Inflammatory macrophage (primary cell): ENCODE results near the gene DGKZ.
"Not testable (repeated sequence)": the region's sequence is repeated elsewhere in the genome, so short reads cannot be mapped to it uniquely, and the experiment has no call there.

ENCODE experiments used
- DNase-seq, 2 donors: peaks; one replicate each; pipeline ENCODE4 v3.0.0-alpha.2; 2020 to 2022
- total RNA-seq, 18 experiments: gene quantifications; one replicate each; lab custom pipeline; 2026; ENCODE audit warnings: mixed read lengths in 6 of 18, inconsistent platforms in 2 of 18; lab: John Stamatoyannopoulos, UW

The DGKZ gene
- total RNA-seq = 19.0 to 247 (median 88.1) reads per million in 18 experiments

DNA sequence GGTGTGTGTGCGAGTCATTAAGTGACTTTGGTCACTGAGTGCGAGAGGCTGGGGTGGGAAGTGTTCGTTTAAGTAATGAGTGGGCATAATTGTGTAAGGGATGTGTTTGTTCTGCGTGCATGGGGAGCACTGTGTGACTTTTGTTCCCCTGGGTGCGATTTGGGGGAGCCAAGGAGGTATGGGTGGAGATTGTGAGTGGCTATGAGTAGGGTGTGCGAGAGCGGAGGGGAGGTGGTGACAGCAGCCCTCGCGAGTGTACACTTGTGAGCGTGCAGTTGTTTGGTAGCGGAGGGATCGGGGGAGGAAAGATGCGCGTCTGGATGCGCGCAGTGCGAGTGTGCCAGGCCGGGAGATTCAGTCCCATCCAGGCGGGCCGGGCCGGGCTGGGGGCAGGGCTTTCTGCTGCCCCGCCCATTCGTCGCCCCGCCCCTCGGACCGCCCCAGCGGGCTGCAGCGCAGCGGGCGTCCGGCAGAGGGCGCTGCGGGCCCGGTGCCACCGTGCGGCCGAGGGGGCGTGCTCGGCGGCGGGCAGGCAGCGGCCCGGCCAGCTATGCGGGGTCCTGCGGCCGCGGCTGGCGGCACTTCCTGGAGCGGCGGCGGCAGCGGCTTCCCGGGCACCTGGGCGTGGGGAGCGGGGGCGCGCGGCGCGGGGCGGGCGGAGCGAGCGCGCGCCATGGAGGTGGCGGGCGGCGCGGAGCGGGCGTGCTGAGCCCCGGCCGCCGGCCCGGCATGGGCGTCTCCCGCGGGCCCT is at the start of gene DGKZ:
Gene DGKZ, plus strand, starts transcription at position 578 of the 751 bp plus-strand sequence. CDS start 197 bp downstream, outside the sequence.
- peak; percentile 87 to 89 for DNase-seq

DNA sequence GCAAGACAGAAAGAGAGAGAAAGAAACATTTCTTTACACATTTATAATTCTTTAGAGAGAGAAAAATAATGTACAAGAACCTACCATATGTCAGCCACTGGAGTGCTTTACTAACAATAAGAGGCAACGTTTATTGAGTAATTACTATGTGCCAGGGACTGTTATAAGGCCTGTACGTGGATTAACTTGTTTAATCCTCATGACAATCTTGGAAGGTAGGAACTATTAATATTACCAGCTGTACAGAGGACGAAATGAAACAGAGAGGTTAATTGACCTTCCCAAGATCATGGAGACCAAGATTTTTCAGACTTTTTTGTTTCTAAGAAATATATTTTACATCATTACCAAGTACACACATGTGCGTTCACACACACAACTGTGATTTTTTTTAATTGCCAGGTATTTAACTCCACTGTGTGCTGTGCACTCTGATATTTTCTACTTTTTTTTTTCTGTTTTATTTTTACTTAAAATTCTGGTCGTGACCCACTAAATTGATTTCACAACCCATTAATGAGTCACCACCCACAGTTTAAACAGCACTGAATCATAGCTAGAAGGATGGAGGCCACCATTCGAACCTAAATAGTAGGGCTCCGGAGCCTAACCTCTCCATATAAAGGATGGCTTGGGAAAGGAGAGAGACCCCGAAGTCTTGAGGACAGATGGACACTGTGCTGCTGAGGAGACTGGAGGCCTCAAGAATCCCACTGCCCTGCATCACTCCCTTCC is 48.4 kb upstream of the DGKZ start:
- peak; percentile 39 to 42 for DNase-seq

GRCh38 chr11:46299451-46299961 is 47.8 kb upstream of the DGKZ start:
- DNase-seq = no peak

DNA sequence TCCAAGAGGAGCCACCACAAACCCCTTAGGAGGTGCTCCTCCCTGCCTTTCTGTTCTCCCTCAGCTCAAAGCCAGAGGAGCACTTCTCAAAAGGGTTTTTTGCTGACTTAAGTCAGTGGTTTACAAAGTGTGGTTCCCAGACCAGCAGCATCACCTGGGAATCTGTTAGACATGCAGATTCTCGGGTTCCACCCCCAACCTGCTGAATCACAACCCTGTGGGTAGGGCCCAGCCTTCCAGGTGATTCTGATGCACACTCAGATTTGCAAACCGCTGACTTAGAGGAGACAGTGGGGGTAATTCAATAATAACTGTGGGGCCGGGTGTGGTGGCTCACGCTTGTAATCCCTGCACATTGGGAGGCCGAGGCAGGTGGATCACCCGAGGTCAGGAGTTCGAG is 47.0 kb upstream of the DGKZ start:
- no peak for DNase-seq

DNA sequence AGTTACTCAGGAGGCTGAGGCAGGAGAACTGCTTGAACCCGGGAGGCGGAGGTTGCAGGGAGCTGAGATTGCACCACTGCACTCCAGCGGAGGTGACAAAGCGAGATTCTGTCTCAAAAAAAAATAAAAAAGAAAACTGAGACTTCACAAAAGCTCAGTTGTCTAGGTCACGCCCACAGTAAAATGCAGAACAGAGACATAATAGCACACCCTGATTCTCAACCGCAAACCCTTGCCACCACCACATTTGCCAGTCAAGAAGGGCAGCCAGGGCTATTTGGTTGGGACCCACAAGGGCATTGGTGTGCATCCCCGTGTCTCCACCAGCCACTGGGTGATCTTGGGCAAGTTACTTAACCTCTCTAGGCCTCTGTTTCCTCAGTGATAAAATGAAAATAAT is 44.4 kb upstream of the DGKZ start:
- DNase-seq = peak; percentile 48 to 65

- DNase-seq = not testable (repeated sequence)
Observed at GRCh38 chr11:46304036-46304435, 43.2 kb upstream of the DGKZ start.

- DNase-seq = no peak
Observed at GRCh38 chr11:46304605-46305179, 42.6 kb upstream of the DGKZ start.

DNA sequence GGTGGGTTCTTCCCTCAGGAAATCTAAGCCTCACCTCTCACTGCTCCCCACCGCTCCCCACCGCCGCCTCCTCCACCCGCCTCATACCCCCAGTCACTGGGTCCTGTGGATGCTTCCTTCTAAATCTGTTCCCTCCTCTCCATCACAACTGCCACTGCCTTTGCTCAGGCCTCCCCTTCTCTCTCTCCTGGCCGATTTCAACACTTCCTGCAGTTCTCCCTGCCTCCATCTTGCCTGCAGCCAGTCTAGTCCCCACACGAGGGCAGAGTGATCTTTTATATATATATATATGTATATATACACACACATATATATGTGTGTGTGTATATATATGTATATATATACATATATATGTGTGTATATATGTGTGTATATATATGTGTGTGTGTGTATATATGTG is 42.0 kb upstream of the DGKZ start:
- peak; percentile 54 to 75 for DNase-seq

DNA sequence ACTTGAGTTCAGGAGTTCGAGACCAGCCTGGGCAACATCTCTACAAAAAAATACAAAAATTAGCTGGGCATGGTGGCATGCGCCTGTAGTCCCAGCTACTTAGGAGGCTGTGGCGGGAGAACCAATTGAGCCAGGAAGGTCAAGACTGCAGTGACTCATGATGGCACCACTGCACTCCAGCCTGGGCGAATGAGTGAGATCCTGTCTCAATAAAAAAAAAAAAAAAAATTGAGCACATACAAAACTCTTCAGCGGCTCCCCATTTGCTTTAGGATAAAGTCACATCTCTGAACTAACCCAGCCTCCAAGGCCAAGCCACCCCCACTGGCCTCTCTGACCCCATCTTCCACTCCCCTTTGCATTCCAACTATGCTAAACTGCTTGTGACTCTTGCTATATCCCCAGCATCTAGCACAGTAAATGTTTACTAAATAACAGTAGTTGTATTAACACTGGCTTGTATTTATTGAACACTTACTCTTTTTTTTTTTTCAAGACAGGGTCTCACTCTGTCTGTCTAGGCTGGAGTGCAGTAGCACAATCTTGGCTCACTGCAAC is 40.9 kb upstream of the DGKZ start:
- no peak for DNase-seq

- DNase-seq = no peak
Observed at GRCh38 chr11:46307369-46307768, 39.9 kb upstream of the DGKZ start.

DNA sequence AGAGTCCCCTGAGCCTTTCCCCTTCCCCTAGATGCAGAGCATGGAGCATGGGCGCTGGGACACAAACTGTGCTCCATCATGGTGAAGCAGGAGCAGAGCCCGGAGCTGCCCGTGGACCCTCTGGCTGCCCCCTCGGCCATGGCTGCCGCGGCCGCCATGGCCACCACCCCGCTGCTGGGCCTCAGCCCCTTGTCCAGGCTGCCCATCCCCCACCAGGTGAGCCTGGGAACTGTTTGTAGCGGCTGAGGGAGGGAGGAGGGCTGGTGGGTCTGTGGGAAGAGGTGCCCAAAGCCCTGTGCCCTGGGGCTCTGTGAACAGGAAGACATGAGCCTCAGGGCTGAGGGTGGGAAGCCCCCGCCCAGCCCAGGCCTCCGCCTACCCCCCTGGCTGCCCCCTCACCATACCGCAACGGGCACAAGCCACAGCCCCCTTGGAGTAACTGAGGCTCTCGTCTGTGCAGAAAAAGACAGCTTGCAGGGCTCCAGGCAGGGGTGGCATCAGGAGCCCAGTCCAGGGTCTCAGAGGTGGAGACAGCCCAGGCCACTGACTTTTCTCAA is 39.4 kb upstream of the DGKZ start:
- no peak for DNase-seq

GRCh38 chr11:46308631-46309419 is 38.4 kb upstream of the DGKZ start:
- DNase-seq = peak; percentile 69 to 78

DNA sequence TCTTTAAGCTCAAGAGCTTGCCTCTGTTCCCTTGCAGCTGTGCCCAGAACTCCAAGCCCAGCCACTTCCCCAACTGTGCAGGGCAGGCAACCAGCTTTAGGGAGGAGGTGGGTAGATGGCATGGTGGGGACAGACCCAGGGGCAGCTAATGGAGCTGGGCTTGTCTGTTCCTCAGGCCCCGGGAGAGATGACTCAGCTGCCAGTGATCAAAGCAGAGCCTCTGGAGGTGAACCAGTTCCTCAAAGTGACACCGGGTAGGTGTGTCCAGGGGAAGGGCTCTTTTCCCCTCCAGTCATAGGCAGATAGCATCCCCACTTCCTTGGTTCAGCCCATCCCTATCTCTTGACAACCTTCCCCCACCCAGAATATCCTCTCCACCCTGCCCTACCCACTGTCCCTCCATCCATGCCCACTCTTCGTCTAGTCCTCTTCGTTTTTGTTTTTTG is 37.4 kb upstream of the DGKZ start:
- peak; percentile 26 to 53 for DNase-seq

DNA sequence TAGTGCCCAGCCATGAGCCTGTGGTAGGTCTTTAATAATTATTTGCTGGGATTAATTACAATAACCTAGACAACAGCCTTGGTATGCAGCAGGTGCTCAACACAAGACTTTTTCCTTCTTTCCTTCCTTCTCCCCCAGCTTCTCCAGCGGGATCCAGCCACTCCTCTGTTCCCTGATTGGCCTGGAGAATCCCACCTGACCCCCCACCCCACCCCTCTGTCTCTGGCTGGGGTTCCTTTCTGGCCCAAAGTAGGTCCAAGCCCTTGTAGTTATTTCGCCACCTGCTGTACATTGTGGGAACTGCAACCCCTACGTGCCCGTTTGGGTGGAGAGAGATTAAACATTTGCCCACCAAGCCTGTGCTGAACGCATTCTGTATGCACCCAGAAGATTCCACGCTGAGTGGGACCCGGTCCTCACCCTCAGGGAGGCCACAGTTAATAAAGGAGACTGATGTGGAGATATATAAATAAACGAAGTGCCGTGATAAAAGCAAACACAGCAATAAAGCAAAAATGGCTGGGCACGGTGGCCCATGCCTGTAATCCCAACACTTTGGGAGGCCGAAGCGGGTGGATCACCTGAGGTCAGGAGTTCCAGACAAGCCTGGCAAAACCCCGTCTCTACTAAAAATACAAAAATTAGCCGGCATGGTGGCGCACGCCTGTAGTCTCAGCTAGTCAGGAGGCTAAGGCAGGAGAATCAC is 32.1 kb upstream of the DGKZ start:
- peak; percentile 77 to 79 for DNase-seq

GRCh38 chr11:46315783-46316563 is 31.3 kb upstream of the DGKZ start:
- no peak for DNase-seq

DNA sequence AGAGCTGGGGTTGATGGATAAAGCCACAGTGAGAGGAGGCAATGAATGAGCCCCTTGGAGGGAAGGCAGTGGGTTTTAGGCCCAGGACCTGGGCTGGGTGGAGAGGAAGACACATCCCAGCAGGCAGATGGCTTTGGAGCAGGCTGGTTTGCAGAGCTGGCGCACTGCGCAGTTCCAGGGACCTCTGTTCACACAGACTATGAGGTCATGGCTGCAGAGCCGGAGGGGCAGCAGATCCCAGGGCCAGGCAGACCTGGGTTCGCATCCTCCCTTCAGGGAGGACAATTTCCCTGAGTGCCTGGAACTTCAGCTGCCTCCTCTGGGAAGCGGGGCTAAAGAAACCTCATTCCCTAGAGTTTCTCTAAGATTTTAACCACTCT is 28.2 kb upstream of the DGKZ start:
- DNase-seq = no peak

- peak; percentile 86 to 93 for DNase-seq
Observed at GRCh38 chr11:46321757-46322156, 25.5 kb upstream of the DGKZ start.

DNA sequence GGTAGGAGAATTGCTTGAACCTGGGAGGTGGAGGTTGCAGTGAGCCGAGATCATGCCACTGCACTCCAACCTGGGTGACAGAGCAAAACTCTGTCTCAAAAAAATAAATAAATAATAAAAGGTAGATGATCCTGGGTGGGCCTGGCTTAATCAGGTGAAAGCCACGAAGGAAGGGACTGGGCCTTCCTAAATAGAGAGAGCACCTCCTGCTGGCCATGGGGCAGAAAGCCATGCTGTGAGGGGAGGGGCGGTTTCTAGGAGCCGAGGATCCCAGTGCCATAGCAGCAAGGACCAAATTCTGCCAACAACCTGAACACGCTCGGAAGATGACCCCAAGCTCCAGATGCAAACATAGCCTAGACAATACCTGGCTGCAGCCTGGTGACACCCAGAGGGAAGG is 24.5 kb upstream of the DGKZ start:
- DNase-seq = no peak

DNA sequence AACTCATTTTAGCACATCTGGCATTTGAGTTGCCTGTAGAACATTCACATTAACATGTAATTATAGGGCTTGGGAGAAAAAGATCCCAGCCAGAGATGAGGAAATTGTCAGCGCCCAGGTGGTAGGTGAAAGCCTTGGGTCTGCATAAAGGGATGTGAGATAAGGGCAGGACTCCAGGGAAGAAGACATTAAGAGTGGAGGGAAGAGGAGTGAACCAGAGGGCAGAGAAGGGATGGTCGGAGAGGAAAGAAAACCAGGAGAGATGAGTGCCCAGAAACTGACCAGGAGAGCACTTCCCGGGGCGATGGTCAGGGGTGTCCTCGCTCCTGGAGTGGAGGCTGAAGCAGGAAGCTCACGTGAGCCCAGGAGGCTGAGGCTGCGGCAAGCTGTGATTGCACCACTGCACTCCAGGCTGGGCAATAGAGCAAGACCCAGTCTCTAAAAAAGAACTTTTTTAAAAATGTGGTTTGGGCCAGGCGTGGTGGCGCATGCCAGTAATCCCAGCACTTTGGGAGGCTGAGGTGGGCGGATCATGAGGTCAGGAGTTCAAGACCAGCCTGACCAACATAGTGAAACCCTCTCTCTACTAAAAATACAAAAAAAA is 20.3 kb upstream of the DGKZ start:
- DNase-seq = no peak

DNA sequence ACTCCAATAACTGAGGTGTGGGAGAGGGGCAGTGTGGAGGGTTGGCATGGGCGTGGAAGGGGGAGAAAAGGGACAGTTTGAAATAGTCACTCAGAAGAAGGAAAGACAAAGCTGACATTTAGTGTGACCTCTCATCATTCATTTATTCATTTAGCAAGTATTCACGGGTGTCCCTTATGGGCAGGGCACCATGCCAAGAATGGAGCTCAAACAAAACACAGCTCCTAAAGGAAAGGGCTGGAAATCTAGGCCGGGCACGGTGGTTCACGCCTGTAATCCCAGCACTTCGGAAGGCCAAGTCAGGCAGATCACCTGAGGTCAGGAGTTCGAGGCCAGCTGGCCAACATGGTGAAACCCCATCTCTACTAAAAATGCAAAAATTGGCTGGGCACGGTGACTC is 19.4 kb upstream of the DGKZ start:
- no peak for DNase-seq
